GM23248 (cell line): Measurements from ENCODE around the gene PDPR. TPM values are rescaled to one million over a fixed set of nuclear protein-coding genes. Genes with fewer than 3 reads are reported as not detected.
A peak's percentile ranks its signal among the peaks of the same experiment; 100 is the strongest.
"Not testable (repeated sequence)": the region's sequence is repeated elsewhere in the genome, so short reads cannot be mapped to it uniquely, and the experiment has no call there.

ENCODE experiments used
- DNase-seq: peaks from one replicate; pipeline ENCODE4 v3.0.0-alpha.2; 2015
- H2AFZ ChIP-seq: fragments of 200-600 bp; sonication (generic); 2 replicates; pipeline ENCODE4 v1.6.1; 2016; ENCODE audit warnings: antibody characterized with exemption
- H3F3A ChIP-seq: fragments of 200-600 bp; sonication (generic); 2 replicates; pipeline ENCODE4 v1.6.1; 2016; ENCODE audit warnings: mild to moderate bottlenecking, antibody characterized with exemption, mixed run types; ENCODE audit not compliant: insufficient read depth
- H3K27ac ChIP-seq: fragments of 200-600 bp; sonication (generic); 2 replicates; pipeline ENCODE4 v1.5.1; 2016; ENCODE audit warnings: mild to moderate bottlenecking
- H3K27me3 ChIP-seq: fragments of 200-600 bp; sonication (generic); replicated peaks from 2 replicates; pipeline ENCODE4 v1.6.1; 2016; ENCODE audit warnings: mild to moderate bottlenecking; ENCODE audit not compliant: insufficient read depth
- H3K36me3 ChIP-seq: fragments of 200-600 bp; sonication (generic); 2 replicates; pipeline ENCODE4 v1.6.1; 2016; ENCODE audit warnings: low read depth, mild to moderate bottlenecking
- H3K4me1 ChIP-seq: fragments of 200-600 bp; sonication (generic); 2 replicates; pipeline ENCODE4 v1.6.1; 2016; ENCODE audit warnings: mild to moderate bottlenecking; ENCODE audit not compliant: insufficient read depth
- H3K4me2 ChIP-seq: fragments of 200-600 bp; sonication (generic); one replicate; pipeline ENCODE4 v1.6.1; 2016; ENCODE audit warnings: mild to moderate bottlenecking; ENCODE audit not compliant: unreplicated experiment
- H3K4me3 ChIP-seq: fragments of 200-600 bp; sonication (generic); 2 replicates; pipeline ENCODE4 v1.5.1; 2016; ENCODE audit warnings: mild to moderate bottlenecking
- H3K79me2 ChIP-seq: fragments of 200-600 bp; sonication (generic); 2 replicates; pipeline ENCODE4 v1.6.1; 2016; ENCODE audit warnings: mild to moderate bottlenecking; ENCODE audit not compliant: insufficient read depth
- H3K9ac ChIP-seq: fragments of 200-600 bp; sonication (generic); 2 replicates; pipeline ENCODE4 v1.6.1; 2016; ENCODE audit warnings: mild to moderate bottlenecking
- H3K9me2 ChIP-seq: fragments of 200-600 bp; sonication (generic); 2 replicates; pipeline ENCODE4 v1.6.1; 2016; ENCODE audit warnings: mixed run types, mild to moderate bottlenecking, moderate library complexity; ENCODE audit not compliant: insufficient read depth
- H3K9me3 ChIP-seq: fragments of 200-600 bp; sonication (generic); one replicate; pipeline ENCODE4 v1.6.1; 2017; ENCODE audit warnings: low read depth
- H4K20me1 ChIP-seq: fragments of 200-600 bp; sonication (generic); 2 replicates; pipeline ENCODE4 v1.6.0; 2016; ENCODE audit not compliant: insufficient read depth
- WGBS, 2 experiments: methylation state at CpG; one replicate each; pipeline ENCODE4 v1.1.6; 2015 to 2017; ENCODE audit warnings: low lambda C conversion rate in 2 of 2, low coverage in 1 of 2; ENCODE audit errors: missing lambda C conversion rate in 2 of 2; 5-methylcytosine and 5-hydroxymethylcytosine counted together
- in situ Hi-C: fragments of 300-500 bp; cut with MboI; formaldehyde crosslinking; loops from 2 replicates; pipeline ENCODE4 v1.15.0; 2020
- polyA plus RNA-seq: library from polyadenylated mRNA; unstranded; fragments of >200 nt; fragmentation: Nextera tagmentation; extraction: Ambion mirVana; gene quantifications from 2 replicates; pipeline ENCODE4 v1.2.1, GENCODE V29; 2016
- total RNA-seq: library from RNA; depleted of rRNA; stranded (reverse); fragments of >200 nt; shearing (Covaris generic); gene quantifications from 2 replicates; pipeline ENCODE4 v1.2.3, GENCODE V29; 2014

PDPR gene
- total and polyA plus RNA-seq, 2 experiments from 2014 or later: 5.3 to 8.6 TPM

DNA sequence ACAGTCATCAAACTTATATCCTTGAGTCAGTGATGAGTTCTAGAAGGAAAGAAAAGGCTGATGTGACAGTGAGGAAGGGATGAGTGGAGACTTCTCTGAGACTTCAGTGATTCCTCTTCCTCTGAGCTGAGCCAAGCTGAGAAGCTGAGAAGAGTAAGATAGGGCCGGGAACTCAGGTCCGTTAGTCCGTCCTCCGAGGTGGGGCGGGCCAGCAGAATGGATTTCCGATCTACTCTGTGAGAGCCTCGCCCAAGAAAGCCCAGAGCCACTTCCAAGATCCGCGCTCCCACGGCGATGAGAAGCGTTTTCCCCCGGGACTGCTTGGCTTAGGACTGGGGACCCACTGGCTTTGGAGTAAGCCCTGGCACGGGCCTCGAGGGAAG is 542 bp upstream of the PDPR start:
- H3K36me3 ChIP-seq, in situ Hi-C loops, H3F3A ChIP-seq, H4K20me1 ChIP-seq, H3K4me1 ChIP-seq, H3K27me3 ChIP-seq, H3K9me3 ChIP-seq, H3K9me2 ChIP-seq: not testable (repeated sequence)
- Histone ChIP-seq H2AFZ (peak overlapping the region; percentile 97), H3K4me2 (peak overlapping the region; percentile 65), H3K27ac (peak overlapping the region; percentile 83), H3K79me2 (peaks cover 42% of the 10 kb centered on the region), H3K9ac (peak overlapping the region; percentile 91), H3K4me3 (peak overlapping the region; percentile 99)
- 0% methylated on average over 1 of the region's 15 CpGs; no CpG with 5 or more reads in 1 of the 2 experiments for WGBS, 2 experiments
- peak; percentile 50 for DNase-seq

GRCh38 chr16:70118354-70118753 is 4.2 kb downstream of the PDPR start:
- H3K36me3 ChIP-seq, DNase-seq, H3K4me3 ChIP-seq, H3K9me3 ChIP-seq, H3F3A ChIP-seq, H3K27me3 ChIP-seq, H4K20me1 ChIP-seq, H3K4me2 ChIP-seq, in situ Hi-C loops, H3K9me2 ChIP-seq, H3K9ac ChIP-seq, H3K27ac ChIP-seq, H2AFZ ChIP-seq, H3K4me1 ChIP-seq: not testable (repeated sequence)
- 79 to 82% methylated on average over 6 of the region's 6 CpGs for WGBS, 2 experiments
- peaks cover 60% of the 10 kb centered on the region for H3K79me2 ChIP-seq

DNA sequence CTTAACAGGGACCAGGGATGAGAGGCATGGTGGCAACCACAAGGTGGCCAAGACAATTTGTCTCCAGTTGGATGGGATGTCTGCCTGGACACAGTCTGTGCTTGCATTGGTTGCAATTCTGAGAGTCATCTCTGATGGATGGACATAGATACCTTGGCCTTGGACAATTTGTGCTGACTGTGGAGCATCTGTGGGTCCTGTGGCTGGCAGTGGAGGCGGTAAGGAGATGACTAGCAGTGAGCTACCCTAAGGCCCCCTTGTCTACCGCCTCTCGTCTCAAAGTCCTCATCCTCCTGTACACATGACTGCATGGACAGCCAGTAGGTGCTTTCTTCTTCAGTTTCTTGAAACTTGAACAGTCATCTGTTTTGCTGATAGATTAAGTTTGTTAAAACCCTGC is 4.6 kb downstream of the PDPR start:
- H3K9me3 ChIP-seq, DNase-seq, H3F3A ChIP-seq, H4K20me1 ChIP-seq, H3K27me3 ChIP-seq, H3K27ac ChIP-seq, in situ Hi-C loops, H3K9ac ChIP-seq, H3K4me3 ChIP-seq, H2AFZ ChIP-seq, H3K9me2 ChIP-seq, H3K4me1 ChIP-seq, H3K4me2 ChIP-seq: not testable (repeated sequence)
- H3K36me3 ChIP-seq: peaks cover 14% of the 10 kb centered on the region; the same call in 1 of the 2 replicates
- WGBS, 2 experiments: 94 to 96% methylated on average over 3 of the region's 3 CpGs
- H3K79me2 ChIP-seq: peaks cover 64% of the 10 kb centered on the region

DNA sequence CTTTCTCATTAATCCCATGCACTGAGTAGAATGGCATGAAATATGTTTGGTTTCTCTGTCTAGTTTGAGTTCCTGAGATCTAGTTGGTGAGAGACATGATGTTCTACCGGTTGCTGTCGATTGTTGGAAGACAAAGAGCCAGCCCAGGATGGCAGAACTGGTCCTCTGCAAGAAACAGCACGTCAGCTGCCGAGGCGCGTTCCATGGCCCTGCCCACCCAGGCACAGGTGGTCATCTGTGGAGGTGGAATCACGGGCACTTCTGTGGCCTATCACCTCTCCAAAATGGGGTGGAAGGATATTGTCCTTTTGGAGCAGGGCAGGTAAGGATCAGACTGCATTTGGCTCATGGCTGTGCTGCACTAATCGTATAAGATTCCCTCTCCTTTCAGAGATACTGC is 6.3 kb downstream of the PDPR start:
- H2AFZ ChIP-seq, H3K27me3 ChIP-seq, H3K27ac ChIP-seq, H3K4me1 ChIP-seq, H3F3A ChIP-seq, H3K9me3 ChIP-seq, H3K9ac ChIP-seq, H3K4me2 ChIP-seq, DNase-seq, H3K4me3 ChIP-seq, H3K9me2 ChIP-seq, H4K20me1 ChIP-seq, in situ Hi-C loops: not testable (repeated sequence)
- Histone ChIP-seq H3K79me2 (peaks cover 53% of the 10 kb centered on the region), H3K36me3 (peaks cover 14% of the 10 kb centered on the region; the same call in 1 of the 2 replicates)
- 87% methylated on average over 8 of the region's 8 CpGs for WGBS, 2 experiments

GRCh38 chr16:70123822-70124221 is 9.7 kb downstream of the PDPR start:
- Histone ChIP-seq H3K79me2 (peaks cover 20% of the 10 kb centered on the region), H3K36me3 (peaks cover 14% of the 10 kb centered on the region; the same call in 1 of the 2 replicates)
- DNase-seq, H3K9me3 ChIP-seq, H3K27ac ChIP-seq, H3K9me2 ChIP-seq, H3K4me1 ChIP-seq, H4K20me1 ChIP-seq, H3K4me2 ChIP-seq, H3K27me3 ChIP-seq, H3F3A ChIP-seq, H3K9ac ChIP-seq, H2AFZ ChIP-seq, in situ Hi-C loops, H3K4me3 ChIP-seq: not testable (repeated sequence)
- WGBS, 2 experiments: 88 to 90% methylated on average over 14 of the region's 14 CpGs

- H3K4me1 ChIP-seq, H3K4me3 ChIP-seq, H3K27me3 ChIP-seq, H3K79me2 ChIP-seq, in situ Hi-C loops, H3K27ac ChIP-seq, H3K9ac ChIP-seq, H2AFZ ChIP-seq, H4K20me1 ChIP-seq, H3F3A ChIP-seq, H3K9me3 ChIP-seq, DNase-seq, H3K9me2 ChIP-seq, H3K4me2 ChIP-seq: not testable (repeated sequence)
- 92 to 95% methylated on average over 11 of the region's 11 CpGs for WGBS, 2 experiments
- H3K36me3 ChIP-seq: peaks cover 26% of the 10 kb centered on the region; the same call in 1 of the 2 replicates
These were observed 12.1 kb downstream of the PDPR start for GRCh38 chr16:70126226-70126625.

DNA sequence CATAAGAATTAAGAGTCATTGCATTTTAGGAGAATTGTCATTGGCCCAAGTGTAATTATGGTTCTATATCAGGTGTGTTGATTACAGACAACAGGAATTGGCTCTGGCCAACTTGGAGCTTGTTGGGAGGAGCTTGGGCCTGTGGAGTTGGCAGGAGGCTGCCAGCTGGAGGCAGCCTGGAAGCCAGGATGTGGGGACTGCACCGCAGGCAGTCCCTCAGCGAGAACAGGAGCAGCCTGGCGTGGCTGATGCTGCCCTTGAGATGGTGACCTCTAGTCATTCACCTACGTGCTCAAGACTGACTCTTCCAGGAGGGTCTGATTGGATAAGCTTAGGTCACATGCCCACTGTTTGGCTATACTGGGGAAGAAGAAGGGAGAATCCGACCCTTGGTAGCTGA is 13.6 kb downstream of the PDPR start:
- H3K79me2 ChIP-seq, H3K27ac ChIP-seq, H3K4me3 ChIP-seq, H3K9me2 ChIP-seq, in situ Hi-C loops, DNase-seq, H3F3A ChIP-seq, H3K9ac ChIP-seq, H3K9me3 ChIP-seq, H2AFZ ChIP-seq, H4K20me1 ChIP-seq, H3K4me2 ChIP-seq, H3K27me3 ChIP-seq, H3K4me1 ChIP-seq: not testable (repeated sequence)
- peaks cover 18% of the 10 kb centered on the region; the same call in 1 of the 2 replicates for H3K36me3 ChIP-seq
- 84 to 88% methylated on average over 5 of the region's 5 CpGs for WGBS, 2 experiments

DNA sequence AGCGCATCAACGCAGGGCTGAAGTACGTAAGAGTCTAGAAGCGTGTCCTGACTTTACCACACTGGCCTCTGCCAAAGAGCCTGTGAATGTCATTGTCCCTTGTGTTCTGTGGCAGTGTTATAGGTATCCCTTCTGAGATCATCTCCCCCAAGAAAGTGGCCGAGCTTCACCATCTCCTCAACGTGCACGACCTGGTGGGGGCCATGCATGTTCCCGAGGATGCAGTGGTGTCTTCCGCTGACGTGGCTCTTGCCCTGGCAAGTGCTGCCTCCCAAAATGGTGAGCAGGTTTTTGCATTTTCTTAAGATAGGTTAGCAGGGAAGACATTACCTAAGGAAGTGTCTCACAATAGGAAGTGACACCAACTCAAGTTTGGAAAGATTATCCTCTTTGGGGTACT is 14.7 kb downstream of the PDPR start:
- not testable (repeated sequence) for H3K9ac ChIP-seq
- WGBS, 2 experiments: 88 to 90% methylated on average over 6 to 9 of the region's 10 CpGs

More for the DNA sequence above, 14.7 kb downstream of the PDPR start:
- H3K4me1 ChIP-seq, H3K27me3 ChIP-seq, DNase-seq, in situ Hi-C loops, H3F3A ChIP-seq, H3K9me3 ChIP-seq, H3K4me2 ChIP-seq, H3K27ac ChIP-seq, H3K4me3 ChIP-seq, H3K9me2 ChIP-seq, H3K79me2 ChIP-seq, H4K20me1 ChIP-seq, H2AFZ ChIP-seq: not testable (repeated sequence)
- peaks cover 18% of the 10 kb centered on the region for H3K36me3 ChIP-seq
